Uterus (tissue), 4 donors: ENCODE results near the gene DMAC2. TPM values are rescaled to one million over a fixed set of nuclear protein-coding genes. Genes with fewer than 3 reads are reported as not detected.
"Not testable (repeated sequence)": the region's sequence is repeated elsewhere in the genome, so short reads cannot be mapped to it uniquely, and the experiment has no call there.

Experiments used
- DNase-seq, 2 donors: peaks; one replicate each; pipeline ENCODE4 v3.0.0-alpha.2; 2019 to 2020
- H3K27ac ChIP-seq, 2 donors: fragments of 200-600 bp; sonication (generic); 1 replicate in 1 of 2; 2 replicates in 1 of 2; pipeline ENCODE4 v1.5.1; 2016 to 2018
- H3K27me3 ChIP-seq, 2 donors: fragments of 200-600 bp; sonication (generic); one replicate each; pipeline ENCODE4 v1.5.1; 2018 to 2019; ENCODE audit warnings: control low read depth in 1 of 2
- H3K36me3 ChIP-seq, 2 donors: fragments of 200-600 bp; sonication (generic); one replicate each; pipeline ENCODE4 v1.5.1; 2019; ENCODE audit warnings: control low read depth in 1 of 2
- H3K4me1 ChIP-seq, 2 donors: fragments of 200-600 bp; sonication (generic); one replicate each; pipeline ENCODE4 v1.5.1; 2018 to 2019; ENCODE audit warnings: control low read depth in 1 of 2
- H3K4me3 ChIP-seq, 2 donors: fragments of 200-600 bp; sonication (generic); 1 replicate in 1 of 2; 2 replicates in 1 of 2; pipeline ENCODE4 v1.5.1; 2018 to 2019; ENCODE audit warnings: mild to moderate bottlenecking in 1 of 2
- H3K9me3 ChIP-seq, 2 donors: fragments of 200-600 bp; sonication (generic); one replicate each; pipeline ENCODE4 v1.5.1; 2019; ENCODE audit warnings: control low read depth in 1 of 2
- POLR2A ChIP-seq, 2 donors: fragments of 450-650 bp; IDR thresholded peaks; one replicate each; pipeline ENCODE4 v1.6.1; 2016; ENCODE audit warnings: antibody characterized with exemption in 2 of 2, mild to moderate bottlenecking in 1 of 2, moderate library complexity in 1 of 2
- intact Hi-C: fragments of 100-400 bp; cut with DNase I; formaldehyde crosslinking; loops from one replicate; pipeline ENCODE4 v1.15.1; 2023; ENCODE audit warnings: low total_unique reads
- total RNA-seq, 4 donors: library from RNA; depleted of rRNA in 3 of 4; stranded (reverse); fragments of >200 nt in 3 of 4; gene quantifications; one replicate each; pipeline versions ENCODE4 v1.1.0 to v1.2.4, GENCODE V29; 2014 to 2023
- TF ChIP-seq, protein P1 (sequence below), 4 experiments: fragments of 200-600 bp in 2 of 4; fragments of 450-650 bp in 2 of 4; sonication (generic) in 2 of 4; IDR thresholded peaks; one replicate each; pipeline ENCODE4 v1.5.1; 2016 to 2019; ENCODE audit warnings: antibody characterized with exemption in 4 of 4, mild to moderate bottlenecking in 2 of 4, moderate library complexity in 1 of 4
- donor health status: DM: yes; HTN: yes; CAD: no.

DMAC2 gene
- total RNA-seq, 4 donors from 2014 or later = 25.8 to 89.4 (median 32.9) TPM

GRCh38 chr19:41395355-41395754 is 44.4 kb downstream of the DMAC2 start:
- Histone ChIP-seq H3K36me3 (no peaks in the 10 kb centered on the region), H3K4me3 (no peak overlapping the region), H3K27ac (no peak overlapping the region), H3K9me3 (no peaks in the 10 kb centered on the region), H3K27me3 (no peaks in the 10 kb centered on the region), H3K4me1 (peaks cover 0 to 6% of the 10 kb centered on the region in 2 donors)
- intact Hi-C loops = no loop called here
- no peak for TF ChIP-seq POLR2A (IDR thresholded peaks at IDR 0.05)
- TF ChIP-seq, protein P1, sequence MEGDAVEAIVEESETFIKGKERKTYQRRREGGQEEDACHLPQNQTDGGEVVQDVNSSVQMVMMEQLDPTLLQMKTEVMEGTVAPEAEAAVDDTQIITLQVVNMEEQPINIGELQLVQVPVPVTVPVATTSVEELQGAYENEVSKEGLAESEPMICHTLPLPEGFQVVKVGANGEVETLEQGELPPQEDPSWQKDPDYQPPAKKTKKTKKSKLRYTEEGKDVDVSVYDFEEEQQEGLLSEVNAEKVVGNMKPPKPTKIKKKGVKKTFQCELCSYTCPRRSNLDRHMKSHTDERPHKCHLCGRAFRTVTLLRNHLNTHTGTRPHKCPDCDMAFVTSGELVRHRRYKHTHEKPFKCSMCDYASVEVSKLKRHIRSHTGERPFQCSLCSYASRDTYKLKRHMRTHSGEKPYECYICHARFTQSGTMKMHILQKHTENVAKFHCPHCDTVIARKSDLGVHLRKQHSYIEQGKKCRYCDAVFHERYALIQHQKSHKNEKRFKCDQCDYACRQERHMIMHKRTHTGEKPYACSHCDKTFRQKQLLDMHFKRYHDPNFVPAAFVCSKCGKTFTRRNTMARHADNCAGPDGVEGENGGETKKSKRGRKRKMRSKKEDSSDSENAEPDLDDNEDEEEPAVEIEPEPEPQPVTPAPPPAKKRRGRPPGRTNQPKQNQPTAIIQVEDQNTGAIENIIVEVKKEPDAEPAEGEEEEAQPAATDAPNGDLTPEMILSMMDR (IDR thresholded peaks at IDR 0.05) = no peak
- DNase-seq = no peak

DNA sequence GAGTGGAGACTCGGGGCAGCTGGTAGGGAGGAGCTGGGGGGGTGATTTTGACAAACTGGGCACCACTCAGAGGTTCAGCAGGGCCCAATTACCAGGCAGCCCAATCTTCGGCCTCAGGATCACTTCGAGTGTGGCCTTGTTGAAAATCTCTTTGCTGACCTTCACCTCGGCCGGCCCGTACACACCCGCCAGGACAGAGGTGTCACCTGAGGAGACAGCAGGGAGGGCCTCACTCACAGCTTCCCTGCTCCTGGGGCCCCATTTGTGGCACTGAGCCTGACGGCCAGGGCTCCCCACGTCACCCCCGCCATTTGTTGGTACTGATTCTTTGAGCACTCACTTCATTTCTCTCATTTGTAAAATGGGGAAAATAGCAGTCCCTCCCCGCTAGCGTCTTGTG is 46.9 kb downstream of the DMAC2 start:
- no peaks in the 10 kb centered on the region for H3K9me3 ChIP-seq
- DNase-seq = no peak
- H3K27ac ChIP-seq = no peak overlapping the region
- no peak for TF ChIP-seq POLR2A (IDR thresholded peaks at IDR 0.05)
- TF ChIP-seq, protein P1 (IDR thresholded peaks at IDR 0.05) = no peak
- intact Hi-C loops = no loop called here
- no peak overlapping the region for H3K4me3 ChIP-seq
- no peaks in the 10 kb centered on the region for H3K36me3 ChIP-seq
- no peaks in the 10 kb centered on the region for H3K4me1 ChIP-seq
- no peaks in the 10 kb centered on the region for H3K27me3 ChIP-seq

- intact Hi-C loops = no loop called here
These were observed 48.1 kb downstream of the DMAC2 start for GRCh38 chr19:41391618-41392017.

DNA sequence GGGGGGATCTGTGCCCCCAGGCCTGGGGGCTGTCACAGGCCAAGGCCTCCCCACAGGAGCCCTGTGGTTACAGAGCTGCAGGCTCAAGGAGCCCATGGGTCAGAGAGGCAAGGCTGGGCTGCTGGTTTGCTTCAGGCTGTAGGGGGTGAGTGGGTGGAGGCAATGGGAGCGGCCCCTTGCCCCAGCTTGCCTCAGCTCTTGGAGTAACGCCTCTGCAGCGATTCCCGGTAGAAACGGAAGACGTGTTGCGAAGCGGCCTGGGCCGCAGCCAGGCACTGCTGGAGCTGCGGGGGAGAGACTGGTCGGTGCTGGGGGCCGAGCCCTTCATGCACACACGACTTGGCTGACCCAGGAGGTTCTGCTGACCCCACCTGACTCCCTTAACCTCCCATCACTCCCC is 53.3 kb downstream of the DMAC2 start:
- Histone ChIP-seq H3K4me1 (peaks cover 0 to 4% of the 10 kb centered on the region in 2 donors), H3K27ac (peak overlapping the region in 1 of 2 donors; percentile 34), H3K9me3 (no peaks in the 10 kb centered on the region), H3K36me3 (no peaks in the 10 kb centered on the region), H3K27me3 (no peaks in the 10 kb centered on the region), H3K4me3 (no peak overlapping the region)
- TF ChIP-seq, protein P1 (IDR thresholded peaks at IDR 0.05) = no peak
- no peak for TF ChIP-seq POLR2A (IDR thresholded peaks at IDR 0.05)
- intact Hi-C loops = no loop called here
- DNase-seq = peak; percentile 44 to 68

More at GRCh38 chr19:41391618-41392017, 48.1 kb downstream of the DMAC2 start:
- Histone ChIP-seq H3K4me3 (no peak overlapping the region), H3K9me3 (no peaks in the 10 kb centered on the region), H3K27ac (no peak overlapping the region), H3K27me3 (no peaks in the 10 kb centered on the region), H3K4me1 (peaks cover 0 to under 1% of the 10 kb centered on the region in 2 donors), H3K36me3 (no peaks in the 10 kb centered on the region)
- DNase-seq = no peak
- TF ChIP-seq POLR2A (IDR thresholded peaks at IDR 0.05) = no peak
- TF ChIP-seq, protein P1 (IDR thresholded peaks at IDR 0.05) = no peak

GRCh38 chr19:41384351-41384750 is 55.4 kb downstream of the DMAC2 start:
- intact Hi-C loops = no loop called here
- Histone ChIP-seq H3K27ac (no peak overlapping the region), H3K36me3 (no peaks in the 10 kb centered on the region), H3K4me3 (no peak overlapping the region), H3K27me3 (no peaks in the 10 kb centered on the region), H3K9me3 (no peaks in the 10 kb centered on the region), H3K4me1 (peaks cover 0 to 4% of the 10 kb centered on the region in 2 donors)
- no peak for DNase-seq
- TF ChIP-seq POLR2A (IDR thresholded peaks at IDR 0.05) = no peak
- TF ChIP-seq, protein P1 (IDR thresholded peaks at IDR 0.05) = no peak

DNA sequence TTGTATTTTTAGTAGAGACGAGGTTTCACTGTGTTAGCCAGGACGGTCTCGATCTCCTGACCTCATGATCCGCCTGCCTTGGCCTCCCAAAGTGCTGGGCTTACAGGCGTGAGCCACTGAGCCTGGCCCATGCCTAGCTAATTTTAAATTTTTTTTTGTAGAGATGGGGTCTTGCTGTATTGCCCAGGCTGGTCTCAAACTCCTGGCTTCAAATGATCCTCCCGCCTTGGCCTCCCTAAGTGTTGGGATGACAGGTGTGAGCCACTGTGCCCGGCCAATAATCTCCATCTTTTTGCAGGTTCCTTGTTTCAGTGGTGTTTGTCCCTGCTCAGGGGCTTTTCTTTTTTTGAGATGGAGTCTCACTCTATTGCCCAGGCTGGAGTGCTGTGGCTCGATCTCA is 58.2 kb downstream of the DMAC2 start:
- H3K27ac ChIP-seq, H3K36me3 ChIP-seq, H3K4me3 ChIP-seq, H3K27me3 ChIP-seq, H3K9me3 ChIP-seq, intact Hi-C loops, DNase-seq, H3K4me1 ChIP-seq: not testable (repeated sequence)
